HepG2 (cell line): ENCODE results near the gene MYL6. TPM values are rescaled to one million over a fixed set of nuclear protein-coding genes. Genes with fewer than 3 reads are reported as not detected.

Experiments used
- ARNT2 ChIP-seq: sonication (generic); formaldehyde crosslinking; IDR thresholded peaks from 2 replicates; pipeline ENCODE4 v1.8.0; 2022; ENCODE audit warnings: mild to moderate bottlenecking, low read depth, missing genetic modification reagents, moderate library complexity
- ASH2L ChIP-seq: fragments of 300-600, 200-600 bp; sonication (generic); IDR thresholded peaks from 2 replicates; pipeline ENCODE4 v1.7.0; 2017; ENCODE audit warnings: low read depth, mild to moderate bottlenecking, moderate library complexity, mixed read lengths, low read length; ENCODE audit not compliant: insufficient read length
- ATF7 ChIP-seq, 2 experiments: fragments of 450-650 bp in 1 of 2; sonication (generic) in 1 of 2; formaldehyde crosslinking in 1 of 2; IDR thresholded peaks; 2 replicates each; pipeline versions ENCODE4 v1.4.0 to v1.6.1; 2016 to 2020; ENCODE audit warnings: antibody characterized with exemption in 1 of 2, mild to moderate bottlenecking in 1 of 2, missing genetic modification reagents in 1 of 2
- CENPT ChIP-seq: sonication (generic); formaldehyde crosslinking; IDR thresholded peaks from 2 replicates; pipeline ENCODE4 v1.8.0; 2022; ENCODE audit warnings: low read depth, mild to moderate bottlenecking, moderate library complexity, missing genetic modification reagents
- DMAP1 ChIP-seq: IDR thresholded peaks from 2 replicates; pipeline ENCODE4 v1.6.1; 2016
- HNRNPH1 ChIP-seq: fragments of 200-400 bp; formaldehyde crosslinking; optimal IDR thresholded peaks from 2 replicates; pipeline ENCODE3; 2017; ENCODE audit warnings: mild to moderate bottlenecking, low read depth, low read length
- KDM5A ChIP-seq: fragments of 200-600 bp; sonication (generic); IDR thresholded peaks from 2 replicates; pipeline ENCODE4 v1.7.0; 2018; ENCODE audit warnings: antibody characterized with exemption, mild to moderate bottlenecking, low read length, borderline replicate concordance
- MIER2 ChIP-seq: IDR thresholded peaks from 2 replicates; pipeline ENCODE4 v1.6.1; 2016; ENCODE audit warnings: missing biosample characterization, missing genetic modification reagents
- MTA1 ChIP-seq: sonication (generic); formaldehyde crosslinking; IDR thresholded peaks from 2 replicates; pipeline ENCODE4 v1.4.0; 2020; ENCODE audit warnings: missing genetic modification reagents, mild to moderate bottlenecking, borderline replicate concordance
- MTF2 ChIP-seq: sonication (generic); formaldehyde crosslinking; IDR thresholded peaks from 2 replicates; pipeline ENCODE4 v1.5.0; 2020; ENCODE audit warnings: missing genetic modification reagents, borderline replicate concordance
- SIX4 ChIP-seq: sonication (generic); formaldehyde crosslinking; IDR thresholded peaks from 2 replicates; pipeline ENCODE4 v1.4.0; 2020; ENCODE audit warnings: missing genetic modification reagents
- SYNCRIP ChIP-seq: fragments of 200-400 bp; formaldehyde crosslinking; IDR thresholded peaks from 2 replicates; pipeline ENCODE4 v1.6.1; 2018; ENCODE audit warnings: mild to moderate bottlenecking, low read depth, low read length; ENCODE audit not compliant: insufficient read depth
- ZBTB7B ChIP-seq: sonication (generic); formaldehyde crosslinking; IDR thresholded peaks from 2 replicates; pipeline ENCODE4 v1.4.0; 2020; ENCODE audit warnings: missing genetic modification reagents
- ZFP37 ChIP-seq: sonication (generic); formaldehyde crosslinking; IDR thresholded peaks from 2 replicates; pipeline ENCODE4 v1.4.0; 2020; ENCODE audit warnings: missing genetic modification reagents, borderline replicate concordance
- ZNF253 ChIP-seq: sonication (generic); formaldehyde crosslinking; IDR thresholded peaks from 2 replicates; pipeline ENCODE4 v1.8.0; 2022; ENCODE audit warnings: mild to moderate bottlenecking, missing genetic modification reagents, borderline replicate concordance
- ZNF567 ChIP-seq: sonication (generic); formaldehyde crosslinking; IDR thresholded peaks from 2 replicates; pipeline ENCODE4 v1.8.1; 2023; ENCODE audit warnings: mild to moderate bottlenecking, missing genetic modification reagents, borderline replicate concordance
- ZNF598 ChIP-seq: sonication (generic); formaldehyde crosslinking; IDR thresholded peaks from 2 replicates; pipeline ENCODE4 v1.5.1; 2020; ENCODE audit warnings: mild to moderate bottlenecking, missing genetic modification reagents, borderline replicate concordance
- ZNF891 ChIP-seq: sonication (generic); formaldehyde crosslinking; IDR thresholded peaks from 2 replicates; pipeline ENCODE4 v1.5.0; 2020; ENCODE audit warnings: mild to moderate bottlenecking, missing genetic modification reagents
- polyA plus RNA-seq, 8 experiments: library from polyadenylated mRNA; depleted of rRNA in 3 of 8; stranded (reverse) in 7 of 8; unstranded in 1 of 8; fragments of >200 nt; fragmentation: Illumina TruSeq in 4 of 8; extraction: Trizol in 4 of 8; gene quantifications; 2 replicates each; pipeline versions ENCODE4 v1.2.1 to v1.2.3, GENCODE V29; 2011 to 2016; ENCODE audit warnings: low read depth in 4 of 8, missing spikeins in 1 of 8, mixed read lengths in 1 of 8; ENCODE audit not compliant: insufficient read depth in 1 of 8
- total RNA-seq, 5 experiments: library from RNA; depleted of rRNA; stranded (reverse); fragments of >200 nt; fragmentation: Illumina TruSeq; extraction: Trizol; gene quantifications; 2 replicates each; pipeline ENCODE4 v1.2.3, GENCODE V29; 2016; ENCODE audit warnings: low read depth in 1 of 5
- TF ChIP-seq, protein P1 (sequence below): sonication (generic); formaldehyde crosslinking; IDR thresholded peaks from 2 replicates; pipeline ENCODE4 v1.4.0; 2020; ENCODE audit warnings: mild to moderate bottlenecking, missing genetic modification reagents
- TF ChIP-seq, protein P2 (sequence below): sonication (generic); formaldehyde crosslinking; IDR thresholded peaks from 2 replicates; pipeline ENCODE4 v1.4.0; 2020; ENCODE audit warnings: missing genetic modification reagents, borderline replicate concordance
- TF ChIP-seq, protein P3 (sequence below): sonication (generic); formaldehyde crosslinking; IDR thresholded peaks from 2 replicates; pipeline ENCODE4 v1.4.0; 2020; ENCODE audit warnings: missing genetic modification reagents
- TF ChIP-seq, protein P4 (sequence below): IDR thresholded peaks from 2 replicates; pipeline ENCODE4 v1.6.1; 2012; ENCODE audit warnings: low read depth, low read length, improper control_type of control experiment
- TF ChIP-seq, protein P5 (sequence below): IDR thresholded peaks from 2 replicates; pipeline ENCODE4 v1.6.1; 2016; ENCODE audit warnings: low read depth, control low read depth

The MYL6 gene
- total and polyA plus RNA-seq, 2 of the 13 experiments (the other 11 are each of a cell fraction or from before 2014, with no cell fraction given) = 1,127 to 1,192 TPM

DNA sequence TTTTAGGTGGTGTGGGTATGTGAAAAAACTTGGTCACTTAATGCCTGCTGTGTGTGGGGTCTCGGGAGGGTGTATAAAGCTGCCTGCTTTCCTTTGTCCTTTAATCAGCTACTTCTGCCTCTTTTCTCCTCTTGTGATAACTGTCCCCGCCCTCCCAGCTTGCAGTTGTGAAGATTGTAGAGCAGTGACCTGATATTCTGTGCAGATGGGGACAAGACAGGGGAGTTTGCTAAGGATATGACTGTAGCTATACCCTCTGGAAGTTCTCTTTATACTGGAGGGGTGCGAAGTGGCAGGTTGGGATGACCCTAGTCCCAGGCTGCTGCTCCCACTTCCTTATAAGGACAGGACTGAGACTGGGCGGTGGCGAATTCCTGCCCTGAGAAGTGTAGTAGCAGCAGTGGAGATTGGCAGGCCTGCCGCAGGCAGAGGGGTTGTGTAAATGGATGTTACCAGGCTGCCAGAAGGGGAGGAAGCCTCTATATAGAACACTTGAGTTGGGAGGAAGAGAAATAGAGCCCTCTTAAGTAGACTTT lies 835 bp downstream of the MYL6 start (continued):
- TF ChIP-seq ZNF598 (CRISPR knock-in tag) = no peak
- peak; percentile 22; the same call in 1 of the 2 replicates for TF ChIP-seq SIX4 (CRISPR knock-in tag)
- 0 out of 2 replicates have a peak, but pooled peaks have one; percentile 38 for TF ChIP-seq ZNF891 (CRISPR knock-in tag)
- TF ChIP-seq, protein P1, sequence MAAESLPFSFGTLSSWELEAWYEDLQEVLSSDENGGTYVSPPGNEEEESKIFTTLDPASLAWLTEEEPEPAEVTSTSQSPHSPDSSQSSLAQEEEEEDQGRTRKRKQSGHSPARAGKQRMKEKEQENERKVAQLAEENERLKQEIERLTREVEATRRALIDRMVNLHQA (CRISPR knock-in tag) = no peak
- TF ChIP-seq ZFP37 (CRISPR knock-in tag) = no peak
- TF ChIP-seq ZNF253 (CRISPR knock-in tag) = no peak
- TF ChIP-seq HNRNPH1 = no peak
- TF ChIP-seq ATF7 (IDR thresholded peaks at IDR 0.05) = no peak
- TF ChIP-seq ATF7 (CRISPR knock-in tag; IDR thresholded peaks at IDR 0.05) = no peak
- TF ChIP-seq MTA1 (CRISPR knock-in tag) = no peak
- TF ChIP-seq, protein P2, sequence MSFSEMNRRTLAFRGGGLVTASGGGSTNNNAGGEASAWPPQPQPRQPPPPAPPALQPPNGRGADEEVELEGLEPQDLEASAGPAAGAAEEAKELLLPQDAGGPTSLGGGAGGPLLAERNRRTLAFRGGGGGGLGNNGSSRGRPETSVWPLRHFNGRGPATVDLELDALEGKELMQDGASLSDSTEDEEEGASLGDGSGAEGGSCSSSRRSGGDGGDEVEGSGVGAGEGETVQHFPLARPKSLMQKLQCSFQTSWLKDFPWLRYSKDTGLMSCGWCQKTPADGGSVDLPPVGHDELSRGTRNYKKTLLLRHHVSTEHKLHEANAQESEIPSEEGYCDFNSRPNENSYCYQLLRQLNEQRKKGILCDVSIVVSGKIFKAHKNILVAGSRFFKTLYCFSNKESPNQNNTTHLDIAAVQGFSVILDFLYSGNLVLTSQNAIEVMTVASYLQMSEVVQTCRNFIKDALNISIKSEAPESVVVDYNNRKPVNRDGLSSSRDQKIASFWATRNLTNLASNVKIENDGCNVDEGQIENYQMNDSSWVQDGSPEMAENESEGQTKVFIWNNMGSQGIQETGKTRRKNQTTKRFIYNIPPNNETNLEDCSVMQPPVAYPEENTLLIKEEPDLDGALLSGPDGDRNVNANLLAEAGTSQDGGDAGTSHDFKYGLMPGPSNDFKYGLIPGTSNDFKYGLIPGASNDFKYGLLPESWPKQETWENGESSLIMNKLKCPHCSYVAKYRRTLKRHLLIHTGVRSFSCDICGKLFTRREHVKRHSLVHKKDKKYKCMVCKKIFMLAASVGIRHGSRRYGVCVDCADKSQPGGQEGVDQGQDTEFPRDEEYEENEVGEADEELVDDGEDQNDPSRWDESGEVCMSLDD (CRISPR knock-in tag) = no peak
- TF ChIP-seq MIER2 (CRISPR knock-in tag) = no peak
- TF ChIP-seq SYNCRIP = no peak
- TF ChIP-seq MTF2 (CRISPR knock-in tag) = no peak
- TF ChIP-seq DMAP1 (CRISPR knock-in tag) = no peak
- TF ChIP-seq ZBTB7B (CRISPR knock-in tag) = no peak
- peak; percentile 40; the same call in 1 of the 2 replicates for TF ChIP-seq KDM5A
- no peak for TF ChIP-seq ASH2L
- TF ChIP-seq, protein P3, sequence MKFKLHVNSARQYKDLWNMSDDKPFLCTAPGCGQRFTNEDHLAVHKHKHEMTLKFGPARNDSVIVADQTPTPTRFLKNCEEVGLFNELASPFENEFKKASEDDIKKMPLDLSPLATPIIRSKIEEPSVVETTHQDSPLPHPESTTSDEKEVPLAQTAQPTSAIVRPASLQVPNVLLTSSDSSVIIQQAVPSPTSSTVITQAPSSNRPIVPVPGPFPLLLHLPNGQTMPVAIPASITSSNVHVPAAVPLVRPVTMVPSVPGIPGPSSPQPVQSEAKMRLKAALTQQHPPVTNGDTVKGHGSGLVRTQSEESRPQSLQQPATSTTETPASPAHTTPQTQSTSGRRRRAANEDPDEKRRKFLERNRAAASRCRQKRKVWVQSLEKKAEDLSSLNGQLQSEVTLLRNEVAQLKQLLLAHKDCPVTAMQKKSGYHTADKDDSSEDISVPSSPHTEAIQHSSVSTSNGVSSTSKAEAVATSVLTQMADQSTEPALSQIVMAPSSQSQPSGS (CRISPR knock-in tag) = no peak
- TF ChIP-seq ZNF567 (CRISPR knock-in tag) = no peak; the same call in 1 of the 2 replicates
- no peak for TF ChIP-seq ARNT2 (CRISPR knock-in tag)
- TF ChIP-seq, protein P4, sequence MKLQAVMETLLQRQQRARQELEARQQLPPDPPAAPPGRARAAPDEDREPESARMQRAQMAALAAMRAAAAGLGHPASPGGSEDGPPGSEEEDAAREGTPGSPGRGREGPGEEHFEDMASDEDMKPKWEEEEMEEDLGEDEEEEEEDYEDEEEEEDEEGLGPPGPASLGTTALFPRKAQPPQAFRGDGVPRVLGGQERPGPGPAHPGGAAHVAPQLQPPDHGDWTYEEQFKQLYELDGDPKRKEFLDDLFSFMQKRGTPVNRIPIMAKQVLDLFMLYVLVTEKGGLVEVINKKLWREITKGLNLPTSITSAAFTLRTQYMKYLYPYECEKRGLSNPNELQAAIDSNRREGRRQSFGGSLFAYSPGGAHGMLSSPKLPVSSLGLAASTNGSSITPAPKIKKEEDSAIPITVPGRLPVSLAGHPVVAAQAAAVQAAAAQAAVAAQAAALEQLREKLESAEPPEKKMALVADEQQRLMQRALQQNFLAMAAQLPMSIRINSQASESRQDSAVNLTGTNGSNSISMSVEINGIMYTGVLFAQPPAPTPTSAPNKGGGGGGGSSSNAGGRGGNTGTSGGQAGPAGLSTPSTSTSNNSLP = no peak
- TF ChIP-seq, protein P5, sequence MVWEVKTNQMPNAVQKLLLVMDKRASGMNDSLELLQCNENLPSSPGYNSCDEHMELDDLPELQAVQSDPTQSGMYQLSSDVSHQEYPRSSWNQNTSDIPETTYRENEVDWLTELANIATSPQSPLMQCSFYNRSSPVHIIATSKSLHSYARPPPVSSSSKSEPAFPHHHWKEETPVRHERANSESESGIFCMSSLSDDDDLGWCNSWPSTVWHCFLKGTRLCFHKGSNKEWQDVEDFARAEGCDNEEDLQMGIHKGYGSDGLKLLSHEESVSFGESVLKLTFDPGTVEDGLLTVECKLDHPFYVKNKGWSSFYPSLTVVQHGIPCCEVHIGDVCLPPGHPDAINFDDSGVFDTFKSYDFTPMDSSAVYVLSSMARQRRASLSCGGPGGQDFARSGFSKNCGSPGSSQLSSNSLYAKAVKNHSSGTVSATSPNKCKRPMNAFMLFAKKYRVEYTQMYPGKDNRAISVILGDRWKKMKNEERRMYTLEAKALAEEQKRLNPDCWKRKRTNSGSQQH (CRISPR knock-in tag) = 0 out of 2 replicates have a peak, but pooled peaks have one; percentile 52
- TF ChIP-seq CENPT (CRISPR knock-in tag) = no peak
